ENCODE data around the gene MEAF6. TPM values are rescaled to one million over a fixed set of nuclear protein-coding genes. Genes with fewer than 3 reads are reported as not detected.

Gene MEAF6
- total and polyA plus RNA-seq, 8 donors, result 25.8 to 76.3 (median 53.8) TPM

GRCh38 chr1:37479255-37480124, 35.1 kb downstream of the MEAF6 start:
- WGBS, 5 donors, result 2 to 11% (median 7%) methylated on average over 18 to 22 of the region's 22 CpGs
- H3K9me3 ChIP-seq, result no peaks in the 10 kb centered on the region
- intact Hi-C loops (cut with DNase I; ENCODE audit: low total_unique reads), result no loop called here
- peak overlapping the region; percentile 36 to 93 (median 72) for H3K4me3 ChIP-seq
- H3K27me3 ChIP-seq, result no peaks in the 10 kb centered on the region
- DNase-seq, result peak; percentile 96
- peak; percentile 21 for TF ChIP-seq EP300 (IDR thresholded peaks at IDR 0.05)
- peak in 1 of 4 donors; percentile 48 for TF ChIP-seq POLR2A (IDR thresholded peaks at IDR 0.05)
- TF ChIP-seq POLR2AphosphoS5 (IDR thresholded peaks at IDR 0.05), result peak; percentile 66 to 98 (median 80)
- TF ChIP-seq CTCF (IDR thresholded peaks at IDR 0.05), result no peak
- peak overlapping the region; percentile 93 to 99 (median 97) for H3K27ac ChIP-seq
- H3K36me3 ChIP-seq, result peaks cover 53 to 71% (median 61%) of the 10 kb centered on the region in 4 donors
- H3K4me1 ChIP-seq, result peaks cover 72 to 93% (median 82%) of the 10 kb centered on the region in 4 donors

GRCh38 chr1:37478890-37479254, 35.7 kb downstream of the MEAF6 start:
- H3K27ac ChIP-seq, result peak overlapping the region; percentile 93 to 99 (median 97)
- H3K4me1 ChIP-seq, result peaks cover 68 to 88% (median 78%) of the 10 kb centered on the region in 4 donors
- H3K4me3 ChIP-seq, result peak overlapping the region; percentile 36 to 93 (median 72)
- TF ChIP-seq EP300 (IDR thresholded peaks at IDR 0.05) (no peak), POLR2A (IDR thresholded peaks at IDR 0.05) (no peak), POLR2AphosphoS5 (IDR thresholded peaks at IDR 0.05) (no peak), CTCF (IDR thresholded peaks at IDR 0.05) (no peak)
- no peaks in the 10 kb centered on the region for H3K9me3 ChIP-seq
- H3K27me3 ChIP-seq, result no peaks in the 10 kb centered on the region
- WGBS, 5 donors, result 9 to 33% (median 14%) methylated on average over 3 of the region's 3 CpGs
- DNase-seq, result peak in 1 of 2 donors; percentile 35
- H3K36me3 ChIP-seq, result peaks cover 47 to 65% (median 55%) of the 10 kb centered on the region in 4 donors
- intact Hi-C loops (cut with DNase I; ENCODE audit: low total_unique reads), result no loop called here

- TF ChIP-seq CTCF (IDR thresholded peaks at IDR 0.05) (no peak), POLR2AphosphoS5 (IDR thresholded peaks at IDR 0.05) (peak in 1 of 3 donors; percentile 70)
- WGBS, 5 donors, result 33 to 66% (median 52%) methylated on average over 8 of the region's 8 CpGs
- H3K4me1 ChIP-seq, result peaks cover 68 to 88% (median 78%) of the 10 kb centered on the region in 4 donors
- H3K27ac ChIP-seq, result peak overlapping the region; percentile 93 to 99 (median 97)
- peak; percentile 33 to 53 for DNase-seq
- intact Hi-C loops (cut with DNase I; ENCODE audit: low total_unique reads), result no loop called here
- H3K27me3 ChIP-seq, result no peaks in the 10 kb centered on the region
- peaks cover 43 to 61% (median 51%) of the 10 kb centered on the region in 4 donors for H3K36me3 ChIP-seq
- H3K9me3 ChIP-seq, result no peaks in the 10 kb centered on the region
- peak overlapping the region; percentile 36 to 93 (median 72) for H3K4me3 ChIP-seq
These were observed 36.1 kb downstream of the MEAF6 start for GRCh38 chr1:37478451-37478881.

- DNase-seq, result no peak
- Histone ChIP-seq H3K4me1 (peaks cover 70 to 88% (median 79%) of the 10 kb centered on the region in 4 donors), H3K27ac (peak overlapping the region; percentile 93 to 99 (median 97)), H3K4me3 (peak overlapping the region; percentile 58 to 93 (median 87)), H3K36me3 (peaks cover 38 to 56% (median 46%) of the 10 kb centered on the region in 4 donors), H3K27me3 (no peaks in the 10 kb centered on the region), H3K9me3 (no peaks in the 10 kb centered on the region)
- 46 to 75% (median 53%) methylated on average over 5 of the region's 5 CpGs for WGBS, 5 donors
- no peak for TF ChIP-seq CTCF (IDR thresholded peaks at IDR 0.05)
- no peak for TF ChIP-seq POLR2A (IDR thresholded peaks at IDR 0.05)
- TF ChIP-seq POLR2AphosphoS5 (IDR thresholded peaks at IDR 0.05), result no peak
- TF ChIP-seq EP300 (IDR thresholded peaks at IDR 0.05), result no peak
- intact Hi-C loops (cut with DNase I; ENCODE audit: low total_unique reads), result no loop called here
These were observed 36.6 kb downstream of the MEAF6 start for GRCh38 chr1:37477946-37478345.

Data from stomach (tissue), 9 donors.